GM19463 (cell line): ENCODE data around the gene LRRC8C.

Experiments
- ATAC-seq: cut with Tn5 transposase; IDR thresholded peaks from one replicate; pipeline ENCODE4 v1.9.1; 2021; ENCODE audit warnings: mild to moderate bottlenecking, moderate library complexity; ENCODE audit not compliant: unreplicated experiment

The LRRC8C gene

GRCh38 chr1:89633248-89633799 is 404 bp downstream of the LRRC8C start:
- peak; percentile 45 for ATAC-seq

GRCh38 chr1:89633800-89634625 is 1.1 kb downstream of the LRRC8C start:
- no peak for ATAC-seq

GRCh38 chr1:89635825-89636815 is 3.2 kb downstream of the LRRC8C start:
- ATAC-seq = no peak

- no peak for ATAC-seq
These were observed 4.6 kb downstream of the LRRC8C start for GRCh38 chr1:89637496-89637895.

- ATAC-seq = no peak
These were observed 7.5 kb downstream of the LRRC8C start for GRCh38 chr1:89640440-89640839.

- ATAC-seq = no peak
These were observed 8.9 kb downstream of the LRRC8C start for GRCh38 chr1:89641781-89642180.

GRCh38 chr1:89643577-89643976 is 10.7 kb downstream of the LRRC8C start:
- ATAC-seq = no peak

GRCh38 chr1:89644119-89644814 is 11.3 kb downstream of the LRRC8C start:
- no peak for ATAC-seq

GRCh38 chr1:89646259-89646658 is 13.3 kb downstream of the LRRC8C start:
- ATAC-seq = no peak

GRCh38 chr1:89649783-89650182 is 16.9 kb downstream of the LRRC8C start:
- no peak for ATAC-seq

GRCh38 chr1:89652373-89652772 is 19.5 kb downstream of the LRRC8C start:
- no peak for ATAC-seq

- ATAC-seq = peak; percentile 71
These were observed 25.0 kb downstream of the LRRC8C start for GRCh38 chr1:89657886-89658285.

GRCh38 chr1:89659322-89660081 is 26.6 kb downstream of the LRRC8C start:
- no peak for ATAC-seq

GRCh38 chr1:89660224-89661061 is 27.5 kb downstream of the LRRC8C start:
- no peak for ATAC-seq

GRCh38 chr1:89665941-89666340 is 33.0 kb downstream of the LRRC8C start:
- ATAC-seq = no peak

- no peak for ATAC-seq
These were observed 33.7 kb downstream of the LRRC8C start for GRCh38 chr1:89666640-89667039.

GRCh38 chr1:89667691-89668090 is 34.8 kb downstream of the LRRC8C start:
- no peak for ATAC-seq

GRCh38 chr1:89668961-89669360 is 36.0 kb downstream of the LRRC8C start:
- ATAC-seq = no peak

- no peak for ATAC-seq
These were observed 36.5 kb downstream of the LRRC8C start for GRCh38 chr1:89669441-89669840.
